ENCODE data around the gene RAB28. TPM values are rescaled to one million over a fixed set of nuclear protein-coding genes. Genes with fewer than 3 reads are reported as not detected.
A peak's percentile ranks its signal among the peaks of the same experiment; 100 is the strongest.

The RAB28 gene
- total RNA-seq, 2 experiments from 2014 or later = 16.5 to 18.8 TPM

DNA sequence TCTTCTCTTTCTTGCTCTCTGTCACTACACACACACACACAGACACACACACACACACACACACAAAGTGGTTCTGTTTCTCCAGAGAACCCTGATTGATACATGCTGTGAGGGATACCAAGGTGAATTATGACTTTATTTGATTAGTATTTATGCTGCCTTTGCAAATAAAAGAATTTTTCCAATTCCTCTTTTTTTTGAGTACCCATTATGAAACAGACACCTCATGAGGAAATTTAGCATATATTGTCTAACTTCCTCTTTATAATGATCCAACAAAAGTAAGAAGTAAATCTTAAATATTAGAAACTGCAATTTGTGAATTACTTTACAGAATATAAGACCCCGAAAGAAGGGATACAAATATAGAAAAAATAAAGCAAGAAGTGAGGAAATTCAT, 14.3 kb upstream of the RAB28 start:
- H3K27me3 Mint-ChIP-seq = peaks cover 27% of the 10 kb centered on the region
- no peaks in the 10 kb centered on the region for H3K4me1 Mint-ChIP-seq (ENCODE audit: low read depth)
- H3K36me3 Mint-ChIP-seq = no peaks in the 10 kb centered on the region
- DNase-seq = no peak
- ChIA-PET POLR2A (no interaction called here), CTCF (no interaction called here)
- no peak overlapping the region for H3K27ac Mint-ChIP-seq
- peaks cover 4% of the 10 kb centered on the region for H3K9me3 Mint-ChIP-seq
- intact Hi-C loops (cut with micrococcal nuclease) = no loop called here
- no peak overlapping the region for H3K4me3 Mint-ChIP-seq

DNA sequence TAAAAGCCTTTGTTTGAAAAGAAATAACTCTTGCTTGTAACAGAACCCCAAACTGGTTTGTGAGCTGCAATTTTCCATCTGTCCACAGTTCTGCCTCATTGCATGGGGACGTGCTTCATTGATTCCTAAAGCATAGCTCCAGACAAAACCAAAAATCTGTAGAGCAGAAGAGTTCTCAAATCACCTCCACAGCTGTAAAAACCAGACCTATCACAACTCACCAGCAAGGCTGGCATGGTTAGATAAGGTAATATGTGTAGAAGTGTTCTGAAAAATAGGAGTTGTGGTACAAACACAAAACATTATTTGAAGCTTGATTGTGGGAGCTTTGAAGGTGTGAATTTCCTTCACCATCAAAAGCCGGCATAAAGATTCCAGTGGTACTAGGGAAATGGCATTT, 12.5 kb upstream of the RAB28 start:
- intact Hi-C loops (cut with micrococcal nuclease) = no loop called here
- DNase-seq = no peak
- no peaks in the 10 kb centered on the region for H3K36me3 Mint-ChIP-seq
- peaks cover 4% of the 10 kb centered on the region for H3K9me3 Mint-ChIP-seq
- ChIA-PET POLR2A (no interaction called here), CTCF (interaction anchor here (1.0 kb wide), 1 partner anchor 8 kb away, joined by 3 read pairs; no protein-coding TSS in a partner anchor)
- H3K4me1 Mint-ChIP-seq (ENCODE audit: low read depth) = no peaks in the 10 kb centered on the region
- no peak overlapping the region for H3K27ac Mint-ChIP-seq
- no peak overlapping the region for H3K4me3 Mint-ChIP-seq
- H3K27me3 Mint-ChIP-seq = peaks cover 25% of the 10 kb centered on the region

- no peaks in the 10 kb centered on the region for H3K4me1 Mint-ChIP-seq (ENCODE audit: low read depth)
- no peaks in the 10 kb centered on the region for H3K36me3 Mint-ChIP-seq
- no peak overlapping the region for H3K27ac Mint-ChIP-seq
- no peak overlapping the region for H3K4me3 Mint-ChIP-seq
- H3K9me3 Mint-ChIP-seq = peaks cover 4% of the 10 kb centered on the region
- H3K27me3 Mint-ChIP-seq = peaks cover 27% of the 10 kb centered on the region
- ChIA-PET CTCF (no interaction called here), POLR2A (no interaction called here)
- DNase-seq = no peak
- intact Hi-C loops (cut with micrococcal nuclease) = no loop called here
Observed at GRCh38 chr4:13495753-13496152, 11.6 kb upstream of the RAB28 start.

DNA sequence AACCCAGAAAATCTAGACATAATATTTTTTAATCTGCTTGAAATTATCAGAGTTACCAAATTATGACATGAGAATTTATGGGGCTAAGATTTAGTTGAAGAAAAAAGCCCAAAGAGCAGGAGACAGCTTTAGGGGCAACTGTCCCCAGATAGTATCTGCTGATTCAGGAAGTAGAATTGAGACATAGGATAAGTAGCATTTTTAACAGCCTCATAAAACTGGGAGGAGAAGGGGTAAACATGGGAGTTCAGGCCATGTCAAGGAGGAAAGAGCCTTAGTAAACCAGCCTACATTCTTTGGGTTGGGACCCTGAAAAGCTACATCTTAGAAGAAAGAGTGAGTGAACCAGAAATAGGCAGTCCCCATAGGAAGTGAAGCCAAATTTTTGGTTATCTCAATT, 9.7 kb upstream of the RAB28 start:
- Mint-ChIP-seq H3K4me1 (ENCODE audit: low read depth) (no peaks in the 10 kb centered on the region), H3K4me3 (no peak overlapping the region), H3K27ac (no peak overlapping the region), H3K36me3 (no peaks in the 10 kb centered on the region), H3K9me3 (peaks cover 4% of the 10 kb centered on the region), H3K27me3 (peaks cover 28% of the 10 kb centered on the region)
- DNase-seq = no peak
- ChIA-PET POLR2A (no interaction called here), CTCF (no interaction called here)
- intact Hi-C loops (cut with micrococcal nuclease) = no loop called here

GRCh38 chr4:13492747-13493146, 8.6 kb upstream of the RAB28 start:
- CTCF ChIA-PET = no interaction called here
- no peak for DNase-seq
- Mint-ChIP-seq H3K27me3 (peaks cover 29% of the 10 kb centered on the region), H3K36me3 (no peaks in the 10 kb centered on the region), H3K27ac (no peak overlapping the region), H3K4me1 (ENCODE audit: low read depth) (no peaks in the 10 kb centered on the region), H3K4me3 (no peak overlapping the region), H3K9me3 (peaks cover 4% of the 10 kb centered on the region)
- POLR2A ChIA-PET = no interaction called here
- intact Hi-C loops (cut with micrococcal nuclease) = no loop called here

GRCh38 chr4:13484749-13485221, 645 bp upstream of the RAB28 start:
- Mint-ChIP-seq H3K4me1 (ENCODE audit: low read depth) (peaks cover 22% of the 10 kb centered on the region), H3K4me3 (peak overlapping the region; percentile 84), H3K27ac (peak overlapping the region; percentile 96), H3K27me3 (peaks cover 13% of the 10 kb centered on the region), H3K36me3 (no peaks in the 10 kb centered on the region), H3K9me3 (no peaks in the 10 kb centered on the region)
- intact Hi-C loops (cut with micrococcal nuclease) = loop anchor here (1.0 to 5.0 kb wide), 5 partner anchors 8 to 1518 kb away; partner anchors contain the start of genes BOD1L1 and CPEB2
- ChIA-PET CTCF (no interaction called here), POLR2A (no interaction called here)
- no peak for DNase-seq

GRCh38 chr4:13483768-13484121, 395 bp downstream of the RAB28 start:
- peak overlapping the region; percentile 32 for H3K27ac Mint-ChIP-seq
- H3K27me3 Mint-ChIP-seq = peaks cover 8% of the 10 kb centered on the region
- H3K9me3 Mint-ChIP-seq = no peaks in the 10 kb centered on the region
- H3K4me1 Mint-ChIP-seq (ENCODE audit: low read depth) = peaks cover 22% of the 10 kb centered on the region
- intact Hi-C loops (cut with micrococcal nuclease) = loop anchor here (1.0 to 5.0 kb wide), 5 partner anchors 7 to 1519 kb away; partner anchors contain the start of genes BOD1L1 and CPEB2
- CTCF ChIA-PET = interaction anchor here (1.8 kb wide), 1 partner anchor 65 kb away, joined by 4 read pairs; no protein-coding TSS in a partner anchor
- H3K4me3 Mint-ChIP-seq = peak overlapping the region; percentile 84
- POLR2A ChIA-PET = no interaction called here
- DNase-seq = peak; percentile 37
- no peaks in the 10 kb centered on the region for H3K36me3 Mint-ChIP-seq

DNA sequence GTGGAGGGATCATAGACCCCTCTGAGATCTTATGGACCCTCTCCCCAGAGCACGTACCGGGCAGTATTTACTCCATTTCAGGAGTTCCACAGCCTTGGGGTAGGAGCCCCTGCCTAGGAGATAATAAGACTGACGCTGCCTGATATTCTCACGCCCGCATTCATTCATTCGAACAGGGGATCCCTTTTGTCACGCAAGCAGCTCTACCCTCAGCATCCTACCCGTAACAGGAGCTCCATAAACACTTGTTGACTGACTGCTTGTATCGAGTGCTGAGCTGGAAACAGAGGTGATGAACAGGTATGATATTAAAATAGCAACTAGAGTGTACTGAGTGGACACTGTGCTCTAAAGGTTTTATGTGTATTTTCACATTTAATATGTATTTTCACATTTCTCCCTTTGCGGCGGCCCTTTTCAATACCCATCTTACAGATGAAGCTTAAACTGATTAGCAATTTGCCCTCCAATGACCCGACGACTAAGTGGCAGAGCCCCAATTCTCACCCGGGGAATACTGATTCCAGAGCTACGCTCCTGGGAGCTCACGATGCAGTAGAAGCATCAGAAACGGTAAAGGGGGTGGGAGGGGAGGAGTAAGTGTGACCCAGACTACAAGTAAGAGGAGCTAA, 888 bp downstream of the RAB28 start:
- peaks cover 22% of the 10 kb centered on the region for H3K4me1 Mint-ChIP-seq (ENCODE audit: low read depth)
- H3K36me3 Mint-ChIP-seq = no peaks in the 10 kb centered on the region
- no peaks in the 10 kb centered on the region for H3K9me3 Mint-ChIP-seq
- CTCF ChIA-PET = interaction anchor here (1.8 kb wide), 1 partner anchor 65 kb away, joined by 4 read pairs; no protein-coding TSS in a partner anchor
- H3K27me3 Mint-ChIP-seq = peaks cover 4% of the 10 kb centered on the region
- H3K27ac Mint-ChIP-seq = peak overlapping the region; percentile 32
- H3K4me3 Mint-ChIP-seq = peak overlapping the region; percentile 84
- POLR2A ChIA-PET = no interaction called here
- DNase-seq = peak; percentile 16
- intact Hi-C loops (cut with micrococcal nuclease) = loop anchor here (5.0 kb wide), 2 partner anchors 144 to 1519 kb away; partner anchors contain the start of genes BOD1L1 and CPEB2

DNA sequence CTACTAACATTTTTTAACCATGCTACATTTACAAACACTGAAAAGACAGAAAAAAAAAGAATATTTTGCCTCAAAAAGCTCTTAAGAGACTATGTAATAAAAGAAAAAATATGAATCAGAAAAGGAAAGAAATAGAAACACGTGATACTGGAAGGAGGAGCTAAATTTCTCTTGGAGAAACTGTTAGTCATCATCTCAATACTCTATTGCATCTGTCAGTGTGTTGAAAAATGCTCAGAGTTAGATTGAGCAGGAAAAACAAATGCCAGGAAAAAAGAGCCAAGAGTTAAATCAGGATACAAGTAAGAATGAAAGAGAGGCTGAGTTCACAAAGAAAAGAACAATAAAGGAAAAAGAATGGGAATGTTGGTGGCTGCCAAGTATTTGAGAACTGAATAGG, 2.6 kb downstream of the RAB28 start:
- Mint-ChIP-seq H3K27ac (no peak overlapping the region), H3K4me3 (no peak overlapping the region), H3K27me3 (no peaks in the 10 kb centered on the region), H3K9me3 (no peaks in the 10 kb centered on the region), H3K4me1 (ENCODE audit: low read depth) (peaks cover 28% of the 10 kb centered on the region), H3K36me3 (no peaks in the 10 kb centered on the region)
- intact Hi-C loops (cut with micrococcal nuclease) = loop anchor here (5.0 kb wide), 2 partner anchors 146 to 1521 kb away; partner anchors contain the start of genes BOD1L1 and CPEB2
- DNase-seq = no peak
- ChIA-PET POLR2A (no interaction called here), CTCF (interaction anchor here (0.7 kb wide), 1 partner anchor 1965 kb away, joined by 4 read pairs; no protein-coding TSS in a partner anchor)

DNA sequence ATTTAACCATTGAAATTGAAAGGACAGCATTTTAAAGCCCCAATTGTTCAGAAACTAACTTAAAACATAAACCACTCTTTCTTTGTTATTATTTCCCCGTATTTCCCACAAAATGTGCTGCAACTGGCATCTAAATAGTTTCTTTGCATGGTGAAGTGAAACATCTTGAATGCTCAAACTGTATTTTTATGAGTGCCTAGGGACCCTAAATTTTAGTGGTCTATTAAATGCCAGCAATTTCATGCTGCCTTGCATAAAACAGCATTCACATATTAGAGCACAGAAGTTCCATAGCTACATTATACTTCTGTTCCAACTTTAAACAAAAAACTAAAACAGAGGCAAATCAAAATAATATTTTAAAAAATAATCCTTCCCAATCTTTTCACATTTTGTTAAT, 5.4 kb downstream of the RAB28 start:
- H3K27me3 Mint-ChIP-seq = no peaks in the 10 kb centered on the region
- CTCF ChIA-PET = no interaction called here
- H3K36me3 Mint-ChIP-seq = no peaks in the 10 kb centered on the region
- H3K9me3 Mint-ChIP-seq = no peaks in the 10 kb centered on the region
- no peak for DNase-seq
- intact Hi-C loops (cut with micrococcal nuclease) = no loop called here
- POLR2A ChIA-PET = no interaction called here
- H3K4me3 Mint-ChIP-seq = no peak overlapping the region
- H3K4me1 Mint-ChIP-seq (ENCODE audit: low read depth) = peaks cover 25% of the 10 kb centered on the region
- H3K27ac Mint-ChIP-seq = no peak overlapping the region

- intact Hi-C loops (cut with micrococcal nuclease) = no loop called here
- no peak for DNase-seq
- H3K27me3 Mint-ChIP-seq = no peaks in the 10 kb centered on the region
- H3K9me3 Mint-ChIP-seq = no peaks in the 10 kb centered on the region
- POLR2A ChIA-PET = no interaction called here
- peaks cover 2% of the 10 kb centered on the region for H3K36me3 Mint-ChIP-seq
- peaks cover 21% of the 10 kb centered on the region for H3K4me1 Mint-ChIP-seq (ENCODE audit: low read depth)
- H3K27ac Mint-ChIP-seq = no peak overlapping the region
- CTCF ChIA-PET = no interaction called here
- no peak overlapping the region for H3K4me3 Mint-ChIP-seq
Observed at GRCh38 chr4:13478131-13478530, 6.0 kb downstream of the RAB28 start.

DNA sequence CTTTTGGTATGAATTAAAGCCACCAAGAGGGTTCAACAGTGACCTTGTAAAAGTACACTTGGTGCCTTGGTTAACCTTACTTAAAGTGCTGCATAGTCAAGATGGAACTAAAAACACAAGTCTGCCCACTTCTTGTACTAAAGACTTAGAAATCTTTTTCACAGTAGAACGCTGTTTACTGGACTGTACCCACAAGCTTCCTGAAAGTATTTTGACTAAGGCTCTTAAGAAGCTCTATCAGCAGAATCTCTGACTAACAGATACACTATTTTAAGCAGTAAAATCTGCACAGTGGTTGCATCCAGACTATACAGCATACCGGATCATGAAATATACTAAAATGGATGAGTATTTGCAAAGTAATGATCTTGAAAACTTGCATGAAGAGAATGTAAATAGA, 7.2 kb downstream of the RAB28 start:
- peaks cover 14% of the 10 kb centered on the region for H3K4me1 Mint-ChIP-seq (ENCODE audit: low read depth)
- intact Hi-C loops (cut with micrococcal nuclease) = loop anchor here (1.0 kb wide), 1 partner anchor 7 kb away; the partner anchor contains the start of gene RAB28
- no peaks in the 10 kb centered on the region for H3K27me3 Mint-ChIP-seq
- POLR2A ChIA-PET = no interaction called here
- H3K4me3 Mint-ChIP-seq = no peak overlapping the region
- peaks cover 3% of the 10 kb centered on the region for H3K36me3 Mint-ChIP-seq
- no peaks in the 10 kb centered on the region for H3K9me3 Mint-ChIP-seq
- CTCF ChIA-PET = interaction anchor here (1.0 kb wide), 1 partner anchor 65 kb away, joined by 3 read pairs; no protein-coding TSS in a partner anchor
- DNase-seq = no peak
- no peak overlapping the region for H3K27ac Mint-ChIP-seq

GRCh38 chr4:13476152-13476551, 8.0 kb downstream of the RAB28 start:
- no peak for DNase-seq
- H3K9me3 Mint-ChIP-seq = no peaks in the 10 kb centered on the region
- intact Hi-C loops (cut with micrococcal nuclease) = loop anchor here (1.0 kb wide), 1 partner anchor 8 kb away; the partner anchor contains the start of gene RAB28

More at GRCh38 chr4:13476152-13476551, 8.0 kb downstream of the RAB28 start:
- Mint-ChIP-seq H3K4me3 (no peak overlapping the region), H3K4me1 (ENCODE audit: low read depth) (peaks cover 9% of the 10 kb centered on the region), H3K27ac (no peak overlapping the region), H3K27me3 (no peaks in the 10 kb centered on the region), H3K36me3 (peaks cover 3% of the 10 kb centered on the region)
- CTCF ChIA-PET = no interaction called here
- POLR2A ChIA-PET = no interaction called here
